GM23338 (cell line): Measurements from ENCODE around the gene MTHFD2L. TPM values are rescaled to one million over a fixed set of nuclear protein-coding genes. Genes with fewer than 3 reads are reported as not detected.

Experiments
- ATAC-seq: fragments of 200-7000 bp; cut with Tn5 transposase; 3 replicates; pipeline ENCODE4 v1.9.1; 2020
- DNase-seq: peaks from one replicate; pipeline ENCODE4 v3.0.0-alpha.2; 2015; ENCODE audit warnings: low spot score
- H2AFZ ChIP-seq: fragments of 200-600 bp; sonication (generic); 2 replicates; pipeline ENCODE4 v1.8.0; 2016; ENCODE audit warnings: antibody characterized with exemption, mild to moderate bottlenecking, moderate library complexity
- H3F3A ChIP-seq: fragments of 200-600 bp; sonication (generic); replicated peaks from 2 replicates; pipeline ENCODE4 v1.8.0; 2017; ENCODE audit warnings: antibody characterized with exemption, mixed run types, low read depth
- H3K27ac ChIP-seq: fragments of 200-600 bp; sonication (generic); 2 replicates; pipeline ENCODE4 v1.6.1; 2016; ENCODE audit warnings: low read depth
- H3K27me3 ChIP-seq: fragments of 200-600 bp; sonication (generic); 2 replicates; pipeline ENCODE4 v1.8.0; 2016; ENCODE audit warnings: mild to moderate bottlenecking, mixed run types, moderate library complexity; ENCODE audit not compliant: insufficient read depth
- H3K36me3 ChIP-seq: fragments of 200-600 bp; sonication (generic); 2 replicates; pipeline ENCODE4 v1.8.0; 2016; ENCODE audit warnings: mild to moderate bottlenecking; ENCODE audit not compliant: insufficient read depth
- H3K4me1 ChIP-seq: fragments of 200-600 bp; sonication (generic); 2 replicates; pipeline ENCODE4 v1.8.0; 2016; ENCODE audit warnings: mild to moderate bottlenecking, moderate library complexity; ENCODE audit not compliant: insufficient read depth
- H3K4me2 ChIP-seq: fragments of 200-600 bp; sonication (generic); 2 replicates; pipeline ENCODE4 v1.7.1; 2017; ENCODE audit warnings: mixed run types
- H3K4me3 ChIP-seq: fragments of 200-600 bp; sonication (generic); 2 replicates; pipeline ENCODE4 v1.6.1; 2016; ENCODE audit warnings: mixed run types
- H3K79me2 ChIP-seq: fragments of 200-600 bp; sonication (generic); replicated peaks from 2 replicates; pipeline ENCODE4 v1.8.0; 2017; ENCODE audit warnings: mild to moderate bottlenecking; ENCODE audit not compliant: insufficient read depth
- H3K9me2 ChIP-seq: fragments of 200-600 bp; sonication (generic); 2 replicates; pipeline ENCODE4 v1.8.0; 2017; ENCODE audit not compliant: insufficient read depth
- H4K20me1 ChIP-seq: fragments of 200-600 bp; sonication (generic); replicated peaks from 2 replicates; pipeline ENCODE4 v1.8.0; 2017; ENCODE audit warnings: mild to moderate bottlenecking; ENCODE audit not compliant: insufficient read depth
- H3K27ac Mint-ChIP-seq: 2 replicates; pipeline ENCODE4 v1.8.0; 2020; ENCODE audit warnings: inconsistent platforms, mild to moderate bottlenecking, moderate library complexity, mixed read lengths
- H3K27me3 Mint-ChIP-seq: 3 replicates; pipeline ENCODE4 v1.8.0; 2022; ENCODE audit warnings: low read depth, mild to moderate bottlenecking, moderate library complexity, mixed read lengths, inconsistent platforms; ENCODE audit not compliant: insufficient read depth, poor library complexity
- H3K36me3 Mint-ChIP-seq: 3 replicates; pipeline ENCODE4 v1.8.0; 2021; ENCODE audit warnings: low read depth, mild to moderate bottlenecking, inconsistent platforms, moderate library complexity, mixed read lengths
- H3K4me1 Mint-ChIP-seq: 3 replicates; pipeline ENCODE4 v1.8.0; 2020; ENCODE audit warnings: mild to moderate bottlenecking, inconsistent platforms, mixed read lengths
- H3K4me3 Mint-ChIP-seq: 3 replicates; pipeline ENCODE4 v1.8.0; 2021; ENCODE audit warnings: moderate library complexity, mild to moderate bottlenecking, inconsistent platforms, mixed read lengths
- H3K9me3 Mint-ChIP-seq: 3 replicates; pipeline ENCODE4 v1.8.0; 2020; ENCODE audit warnings: moderate library complexity, mild to moderate bottlenecking, inconsistent platforms, mixed read lengths
- CREB1 ChIP-seq: fragments of 250-450 bp; sonication (Bioruptor Pico); IDR thresholded peaks from 2 replicates; pipeline ENCODE4 v1.5.0; 2020; ENCODE audit warnings: low read depth, mild to moderate bottlenecking, moderate library complexity
- EZH2 ChIP-seq: fragments of 200-600 bp; sonication (generic); IDR thresholded peaks from one replicate; pipeline ENCODE4 v1.8.0; 2017; ENCODE audit warnings: antibody characterized with exemption, mild to moderate bottlenecking, low read depth; ENCODE audit not compliant: unreplicated experiment
- EZH2phosphoT487 ChIP-seq: fragments of 200-600 bp; sonication (generic); IDR thresholded peaks from one replicate; pipeline ENCODE4 v1.8.1; 2018; ENCODE audit warnings: antibody characterized with exemption; ENCODE audit not compliant: unreplicated experiment
- NANOG ChIP-seq: IDR thresholded peaks from 2 replicates; pipeline ENCODE4 v1.6.1; 2016; ENCODE audit warnings: antibody characterized with exemption, borderline replicate concordance
- ZNF331 ChIP-seq: fragments of 250-450 bp; sonication (Bioruptor Pico); IDR thresholded peaks from 2 replicates; pipeline ENCODE4 v1.5.0; 2020; ENCODE audit warnings: low read depth, mild to moderate bottlenecking, moderate library complexity
- polyA plus RNA-seq: library from polyadenylated mRNA; unstranded; fragments of >200 nt; fragmentation: Nextera tagmentation; extraction: Ambion mirVana; gene quantifications from 2 replicates; pipeline ENCODE4 v1.2.1, GENCODE V29; 2016
- total RNA-seq: library from RNA; depleted of rRNA; stranded (reverse); fragments of >200 nt; shearing (Covaris generic); gene quantifications from 2 replicates; pipeline ENCODE4 v1.2.3, GENCODE V29; 2014
- TF ChIP-seq, protein P1 (sequence below): IDR thresholded peaks from 2 replicates; pipeline ENCODE4 v1.6.1; 2016; ENCODE audit warnings: antibody characterized with exemption
- TF ChIP-seq, protein P2 (sequence below), 2 experiments: fragments of 200-600 bp in 1 of 2; sonication (generic) in 1 of 2; conservative IDR thresholded peaks; 2 replicates each; pipeline versions ENCODE4 v1.5.1 to v1.6.1; 2016 to 2017; ENCODE audit warnings: antibody characterized with exemption in 2 of 2, low read depth in 2 of 2, mild to moderate bottlenecking in 2 of 2, moderate library complexity in 1 of 2

Gene MTHFD2L
- total and polyA plus RNA-seq, 2 experiments from 2014 or later: 24.4 to 35.7 TPM

DNA sequence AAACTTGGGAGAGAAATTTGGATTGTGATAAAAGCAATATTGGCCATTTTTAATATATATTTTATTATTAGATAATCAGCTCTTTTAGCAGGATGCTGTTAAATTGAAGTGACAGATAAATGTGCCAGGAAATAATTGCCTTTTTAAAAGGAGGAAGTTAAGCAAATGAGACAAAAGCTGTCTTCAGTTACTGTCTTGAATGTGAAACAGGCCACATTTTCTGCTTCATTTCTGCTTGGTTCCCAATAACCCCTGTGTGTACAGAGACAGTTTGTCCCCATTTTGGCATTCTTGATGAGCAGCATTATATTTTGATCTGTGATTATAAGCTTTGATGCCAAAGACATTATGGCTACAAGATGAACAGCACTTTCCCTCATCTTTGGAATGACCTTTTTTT is 151.3 kb downstream of the MTHFD2L start:
- Mint-ChIP-seq H3K9me3 (no peaks in the 10 kb centered on the region), H3K36me3 (no peaks in the 10 kb centered on the region), H3K4me1 (no peaks in the 10 kb centered on the region), H3K27ac (no peak overlapping the region), H3K27me3 (no peaks in the 10 kb centered on the region), H3K4me3 (no peak overlapping the region)
- DNase-seq: no peak
- H2AFZ ChIP-seq: no peak overlapping the region
- no peaks in the 10 kb centered on the region for H3K9me2 ChIP-seq
- ATAC-seq: no peak
- H3K4me1 ChIP-seq: no peaks in the 10 kb centered on the region
- H3K36me3 ChIP-seq: no peaks in the 10 kb centered on the region
- TF ChIP-seq EZH2phosphoT487 (no peak), EZH2 (no peak)
- TF ChIP-seq, protein P1, sequence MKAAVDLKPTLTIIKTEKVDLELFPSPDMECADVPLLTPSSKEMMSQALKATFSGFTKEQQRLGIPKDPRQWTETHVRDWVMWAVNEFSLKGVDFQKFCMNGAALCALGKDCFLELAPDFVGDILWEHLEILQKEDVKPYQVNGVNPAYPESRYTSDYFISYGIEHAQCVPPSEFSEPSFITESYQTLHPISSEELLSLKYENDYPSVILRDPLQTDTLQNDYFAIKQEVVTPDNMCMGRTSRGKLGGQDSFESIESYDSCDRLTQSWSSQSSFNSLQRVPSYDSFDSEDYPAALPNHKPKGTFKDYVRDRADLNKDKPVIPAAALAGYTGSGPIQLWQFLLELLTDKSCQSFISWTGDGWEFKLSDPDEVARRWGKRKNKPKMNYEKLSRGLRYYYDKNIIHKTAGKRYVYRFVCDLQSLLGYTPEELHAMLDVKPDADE: no peak
- H3F3A ChIP-seq: no peaks in the 10 kb centered on the region
- H3K27ac ChIP-seq: no peak overlapping the region
- no peaks in the 10 kb centered on the region for H3K27me3 ChIP-seq
- H4K20me1 ChIP-seq: no peaks in the 10 kb centered on the region
- H3K4me3 ChIP-seq: no peak overlapping the region
- H3K79me2 ChIP-seq: no peaks in the 10 kb centered on the region
- H3K4me2 ChIP-seq: no peak overlapping the region

- Histone ChIP-seq H3K27me3 (no peaks in the 10 kb centered on the region), H3K27ac (no peak overlapping the region), H3K4me2 (no peak overlapping the region), H2AFZ (no peak overlapping the region), H3F3A (no peaks in the 10 kb centered on the region), H3K4me1 (0 out of 2 replicates have a peak, but pooled peaks cover 3% of the 10 kb centered on the region), H3K9me2 (no peaks in the 10 kb centered on the region), H4K20me1 (no peaks in the 10 kb centered on the region), H3K79me2 (no peaks in the 10 kb centered on the region), H3K36me3 (no peaks in the 10 kb centered on the region), H3K4me3 (no peak overlapping the region)
- Mint-ChIP-seq H3K36me3 (no peaks in the 10 kb centered on the region), H3K9me3 (no peaks in the 10 kb centered on the region), H3K27ac (no peak overlapping the region), H3K4me3 (no peak overlapping the region), H3K4me1 (peaks cover 3% of the 10 kb centered on the region; the same call in 1 of the 3 replicates), H3K27me3 (no peaks in the 10 kb centered on the region)
- peak; percentile 59 for ATAC-seq
- TF ChIP-seq NANOG: no peak
- TF ChIP-seq, protein P2, sequence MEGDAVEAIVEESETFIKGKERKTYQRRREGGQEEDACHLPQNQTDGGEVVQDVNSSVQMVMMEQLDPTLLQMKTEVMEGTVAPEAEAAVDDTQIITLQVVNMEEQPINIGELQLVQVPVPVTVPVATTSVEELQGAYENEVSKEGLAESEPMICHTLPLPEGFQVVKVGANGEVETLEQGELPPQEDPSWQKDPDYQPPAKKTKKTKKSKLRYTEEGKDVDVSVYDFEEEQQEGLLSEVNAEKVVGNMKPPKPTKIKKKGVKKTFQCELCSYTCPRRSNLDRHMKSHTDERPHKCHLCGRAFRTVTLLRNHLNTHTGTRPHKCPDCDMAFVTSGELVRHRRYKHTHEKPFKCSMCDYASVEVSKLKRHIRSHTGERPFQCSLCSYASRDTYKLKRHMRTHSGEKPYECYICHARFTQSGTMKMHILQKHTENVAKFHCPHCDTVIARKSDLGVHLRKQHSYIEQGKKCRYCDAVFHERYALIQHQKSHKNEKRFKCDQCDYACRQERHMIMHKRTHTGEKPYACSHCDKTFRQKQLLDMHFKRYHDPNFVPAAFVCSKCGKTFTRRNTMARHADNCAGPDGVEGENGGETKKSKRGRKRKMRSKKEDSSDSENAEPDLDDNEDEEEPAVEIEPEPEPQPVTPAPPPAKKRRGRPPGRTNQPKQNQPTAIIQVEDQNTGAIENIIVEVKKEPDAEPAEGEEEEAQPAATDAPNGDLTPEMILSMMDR (conservative IDR thresholded peaks at IDR 0.05; ENCODE audit: low read depth in 2 of 2): peak; percentile 81 to 82
- DNase-seq: peak; percentile 82
These were observed 153.9 kb downstream of the MTHFD2L start for GRCh38 chr4:74311696-74312313.

- Mint-ChIP-seq H3K4me3 (no peak overlapping the region), H3K27me3 (no peaks in the 10 kb centered on the region), H3K36me3 (no peaks in the 10 kb centered on the region), H3K9me3 (no peaks in the 10 kb centered on the region), H3K27ac (no peak overlapping the region), H3K4me1 (peaks cover 3% of the 10 kb centered on the region; the same call in 1 of the 3 replicates)
- H2AFZ ChIP-seq: no peak overlapping the region
- no peaks in the 10 kb centered on the region for H3K36me3 ChIP-seq
- no peak overlapping the region for H3K4me3 ChIP-seq
- ATAC-seq (no peak), DNase-seq (no peak)
- H3K4me1 ChIP-seq: 0 out of 2 replicates have a peak, but pooled peaks cover 3% of the 10 kb centered on the region
- no peak overlapping the region for H3K27ac ChIP-seq
- H3K79me2 ChIP-seq: no peaks in the 10 kb centered on the region
- H3K9me2 ChIP-seq: no peaks in the 10 kb centered on the region
- no peaks in the 10 kb centered on the region for H3F3A ChIP-seq
- H3K27me3 ChIP-seq: no peaks in the 10 kb centered on the region
- H4K20me1 ChIP-seq: no peaks in the 10 kb centered on the region
- H3K4me2 ChIP-seq: no peak overlapping the region
- TF ChIP-seq CREB1 (CRISPR knock-in tag): no peak
- no peak for TF ChIP-seq ZNF331 (CRISPR knock-in tag)
These were observed 156.4 kb downstream of the MTHFD2L start for GRCh38 chr4:74314329-74314728.
